CD4-positive, alpha-beta T cell treated with Interleukin-6 at 100 ng/mL for 8 hours (primary cell): ENCODE measurements around the gene VSTM4.

Source experiments
- DNase-seq: peaks from one replicate; pipeline ENCODE4 v3.0.0-alpha.2; 2020; ENCODE audit warnings: mixed read lengths, low spot score

Gene VSTM4

GRCh38 chr10:49091450-49092210 is 23.7 kb downstream of the VSTM4 start:
- no peak for DNase-seq

GRCh38 chr10:49090696-49091380 is 24.5 kb downstream of the VSTM4 start:
- no peak for DNase-seq

GRCh38 chr10:49090189-49090575 is 25.1 kb downstream of the VSTM4 start:
- no peak for DNase-seq

- DNase-seq, result no peak
These were observed 25.6 kb downstream of the VSTM4 start for GRCh38 chr10:49089557-49090188.

GRCh38 chr10:49089152-49089551 is 26.2 kb downstream of the VSTM4 start:
- no peak for DNase-seq

- DNase-seq, result no peak
These were observed 28.4 kb downstream of the VSTM4 start for GRCh38 chr10:49086889-49087288.

GRCh38 chr10:49083261-49083660 is 32.1 kb downstream of the VSTM4 start:
- DNase-seq, result no peak

- DNase-seq, result no peak
These were observed 32.6 kb downstream of the VSTM4 start for GRCh38 chr10:49082766-49083165.

- DNase-seq, result no peak
These were observed 33.6 kb downstream of the VSTM4 start for GRCh38 chr10:49081547-49082275.

GRCh38 chr10:49080965-49081364 is 34.4 kb downstream of the VSTM4 start:
- no peak for DNase-seq

- no peak for DNase-seq
These were observed 35.3 kb downstream of the VSTM4 start for GRCh38 chr10:49080071-49080470.

- no peak for DNase-seq
These were observed 35.8 kb downstream of the VSTM4 start for GRCh38 chr10:49079499-49079898.

- no peak for DNase-seq
These were observed 36.2 kb downstream of the VSTM4 start for GRCh38 chr10:49079072-49079471.

GRCh38 chr10:49078433-49078832 is 36.9 kb downstream of the VSTM4 start:
- DNase-seq, result no peak

- no peak for DNase-seq
These were observed 38.4 kb downstream of the VSTM4 start for GRCh38 chr10:49076741-49077521.

- no peak for DNase-seq
These were observed 39.0 kb downstream of the VSTM4 start for GRCh38 chr10:49076319-49076718.

GRCh38 chr10:49075743-49076142 is 39.6 kb downstream of the VSTM4 start:
- no peak for DNase-seq

GRCh38 chr10:49074836-49075682 is 40.3 kb downstream of the VSTM4 start:
- DNase-seq, result no peak

- no peak for DNase-seq
These were observed 43.0 kb downstream of the VSTM4 start for GRCh38 chr10:49072166-49072885.

GRCh38 chr10:49071160-49071761 is 44.1 kb downstream of the VSTM4 start:
- no peak for DNase-seq
